ENCODE results near the gene NXF3.
"Not testable (repeated sequence)": the region's sequence is repeated elsewhere in the genome, so short reads cannot be mapped to it uniquely, and the experiment has no call there.

NXF3 gene

GRCh38 chrX:103033371-103033770 lies 59.6 kb downstream of the NXF3 start:
- DNase-seq, result not testable (repeated sequence)

All from fibroblast of skin of abdomen (primary cell).